SJSA1 (cell line): ENCODE measurements around the gene ACSL6. TPM values are rescaled to one million over a fixed set of nuclear protein-coding genes. Genes with fewer than 3 reads are reported as not detected.
A peak's percentile ranks its signal among the peaks of the same experiment; 100 is the strongest.

Source experiments
- DNase-seq, 2 experiments: peaks; one replicate each; pipeline ENCODE4 v3.0.0-alpha.2; 2015 to 2020; ENCODE audit warnings: low spot score in 2 of 2, low read depth in 1 of 2
- H3K27ac ChIP-seq: fragments of 250-450 bp; sonication (Bioruptor Pico); 2 replicates; pipeline ENCODE4 v1.5.1; 2020; ENCODE audit warnings: mild to moderate bottlenecking, moderate library complexity
- H3K27me3 ChIP-seq: fragments of 250-450 bp; sonication (Bioruptor Pico); replicated peaks from 2 replicates; pipeline ENCODE4 v1.5.1; 2020; ENCODE audit warnings: mild to moderate bottlenecking, moderate library complexity
- H3K36me3 ChIP-seq: fragments of 250-450 bp; sonication (Bioruptor Pico); 2 replicates; pipeline ENCODE4 v1.5.1; 2020; ENCODE audit warnings: mild to moderate bottlenecking
- H3K4me1 ChIP-seq: fragments of 250-450 bp; sonication (Bioruptor Pico); replicated peaks from 2 replicates; pipeline ENCODE4 v1.6.1; 2021; ENCODE audit warnings: mild to moderate bottlenecking
- H3K4me3 ChIP-seq: fragments of 250-450 bp; sonication (Bioruptor Pico); 2 replicates; pipeline ENCODE4 v1.5.1; 2020; ENCODE audit warnings: mild to moderate bottlenecking
- H3K9me3 ChIP-seq: fragments of 250-450 bp; sonication (Bioruptor Pico); replicated peaks from 2 replicates; pipeline ENCODE4 v1.5.1; 2020; ENCODE audit warnings: mild to moderate bottlenecking
- total RNA-seq: library from RNA; depleted of rRNA; stranded (reverse); fragments of >200 nt; shearing (Covaris generic); gene quantifications from 2 replicates; pipeline ENCODE4 v1.2.3, GENCODE V29; 2014; rRNA removed

ACSL6 gene, protein sequence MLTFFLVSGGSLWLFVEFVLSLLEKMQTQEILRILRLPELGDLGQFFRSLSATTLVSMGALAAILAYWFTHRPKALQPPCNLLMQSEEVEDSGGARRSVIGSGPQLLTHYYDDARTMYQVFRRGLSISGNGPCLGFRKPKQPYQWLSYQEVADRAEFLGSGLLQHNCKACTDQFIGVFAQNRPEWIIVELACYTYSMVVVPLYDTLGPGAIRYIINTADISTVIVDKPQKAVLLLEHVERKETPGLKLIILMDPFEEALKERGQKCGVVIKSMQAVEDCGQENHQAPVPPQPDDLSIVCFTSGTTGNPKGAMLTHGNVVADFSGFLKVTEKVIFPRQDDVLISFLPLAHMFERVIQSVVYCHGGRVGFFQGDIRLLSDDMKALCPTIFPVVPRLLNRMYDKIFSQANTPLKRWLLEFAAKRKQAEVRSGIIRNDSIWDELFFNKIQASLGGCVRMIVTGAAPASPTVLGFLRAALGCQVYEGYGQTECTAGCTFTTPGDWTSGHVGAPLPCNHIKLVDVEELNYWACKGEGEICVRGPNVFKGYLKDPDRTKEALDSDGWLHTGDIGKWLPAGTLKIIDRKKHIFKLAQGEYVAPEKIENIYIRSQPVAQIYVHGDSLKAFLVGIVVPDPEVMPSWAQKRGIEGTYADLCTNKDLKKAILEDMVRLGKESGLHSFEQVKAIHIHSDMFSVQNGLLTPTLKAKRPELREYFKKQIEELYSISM
- total RNA-seq: 0.03 TPM in 1 of 2 replicates, not detected in the other

DNA sequence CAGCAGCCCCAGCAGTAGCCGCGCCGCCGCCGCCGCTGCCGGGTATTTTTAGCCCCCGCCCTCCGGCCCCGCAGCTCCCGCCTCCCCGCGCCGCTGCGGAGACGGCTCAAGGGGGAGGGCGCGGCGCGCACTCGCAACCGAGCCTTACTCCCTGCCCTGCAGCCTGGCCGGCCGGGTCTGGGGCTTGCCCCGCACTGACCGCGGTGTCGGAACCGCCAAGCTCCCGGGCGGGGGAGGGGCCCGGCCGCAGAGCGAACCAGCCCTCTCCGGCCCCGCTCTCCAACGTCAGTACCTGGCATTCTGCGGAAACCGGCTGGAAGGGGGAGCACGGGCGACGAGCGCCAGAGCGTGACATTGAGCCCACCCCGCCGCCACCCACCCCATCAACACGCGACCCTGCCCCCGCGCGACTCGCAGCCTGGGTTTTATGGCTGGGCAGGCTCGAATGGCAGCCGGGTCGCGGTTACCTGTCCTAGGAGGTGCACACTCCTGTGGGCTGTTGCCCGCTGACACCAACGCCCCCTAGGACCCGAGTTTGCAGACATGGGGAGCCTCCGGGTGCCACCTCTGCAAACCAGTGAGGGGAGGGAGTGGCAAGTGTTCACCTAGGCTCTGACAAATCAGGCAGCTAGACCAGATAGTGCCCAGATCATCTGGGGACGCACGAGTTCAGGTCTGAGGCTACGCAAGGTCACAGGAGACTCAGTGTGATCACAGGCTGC lies at the start of gene ACSL6:
Gene ACSL6, minus strand, starts transcription at position 37 of the 722 bp plus-strand sequence. CDS start 105 bp downstream, outside the sequence.
- peak within 1 kb of the TSS; percentile 16 for H3K4me3 ChIP-seq
- H3K36me3 ChIP-seq: no peaks in the 10 kb centered on the region
- no peaks in the 10 kb centered on the region for H3K9me3 ChIP-seq
- H3K27ac ChIP-seq: no peak within 1 kb of the TSS
- DNase-seq: peak in 1 of 2 experiments; percentile 43
- H3K4me1 ChIP-seq: peaks cover 9% of the 10 kb centered on the region; the same call in 1 of the 2 replicates
- peaks cover 60% of the 10 kb centered on the region for H3K27me3 ChIP-seq

DNA sequence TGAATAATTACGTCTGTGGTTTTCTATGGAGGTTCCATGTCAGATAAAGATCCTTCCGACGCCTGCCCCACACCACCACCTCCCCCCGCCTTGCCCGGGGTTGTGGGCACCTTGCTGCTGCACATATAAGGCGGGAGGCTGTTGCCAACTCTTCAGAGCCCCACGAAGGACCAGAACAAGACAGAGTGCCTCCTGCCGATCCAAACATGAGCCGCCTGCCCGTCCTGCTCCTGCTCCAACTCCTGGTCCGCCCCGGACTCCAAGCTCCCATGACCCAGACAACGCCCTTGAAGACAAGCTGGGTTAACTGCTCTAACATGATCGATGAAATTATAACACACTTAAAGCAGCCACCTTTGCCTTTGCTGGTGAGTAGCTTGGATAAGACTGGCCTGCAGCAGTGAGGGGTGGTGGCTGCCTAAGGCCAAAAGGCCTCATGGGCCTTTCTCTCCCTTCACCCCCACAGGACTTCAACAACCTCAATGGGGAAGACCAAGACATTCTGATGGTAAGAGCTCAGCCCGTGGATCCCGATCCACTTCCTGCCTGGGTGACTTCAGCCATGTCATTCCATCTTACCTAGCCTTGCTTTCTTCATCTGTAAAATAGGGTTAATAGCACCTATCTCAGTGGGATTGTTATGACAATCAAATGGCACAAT lies 49.2 kb upstream of the ACSL6 start, which contains the start of gene IL3:
Gene IL3, plus strand, starts transcription at position 155 of the 661 bp plus-strand sequence. Its CDS starts 52 bp downstream, at position 207.
- H3K27me3 ChIP-seq: no peaks in the 10 kb centered on the region
- no peaks in the 10 kb centered on the region for H3K9me3 ChIP-seq
- no peak within 1 kb of the TSS for H3K27ac ChIP-seq
- no peaks in the 10 kb centered on the region for H3K36me3 ChIP-seq
- no peak within 1 kb of the TSS for H3K4me3 ChIP-seq
- H3K4me1 ChIP-seq: no peaks in the 10 kb centered on the region
- peak in 1 of 2 experiments; percentile 42 for DNase-seq

DNA sequence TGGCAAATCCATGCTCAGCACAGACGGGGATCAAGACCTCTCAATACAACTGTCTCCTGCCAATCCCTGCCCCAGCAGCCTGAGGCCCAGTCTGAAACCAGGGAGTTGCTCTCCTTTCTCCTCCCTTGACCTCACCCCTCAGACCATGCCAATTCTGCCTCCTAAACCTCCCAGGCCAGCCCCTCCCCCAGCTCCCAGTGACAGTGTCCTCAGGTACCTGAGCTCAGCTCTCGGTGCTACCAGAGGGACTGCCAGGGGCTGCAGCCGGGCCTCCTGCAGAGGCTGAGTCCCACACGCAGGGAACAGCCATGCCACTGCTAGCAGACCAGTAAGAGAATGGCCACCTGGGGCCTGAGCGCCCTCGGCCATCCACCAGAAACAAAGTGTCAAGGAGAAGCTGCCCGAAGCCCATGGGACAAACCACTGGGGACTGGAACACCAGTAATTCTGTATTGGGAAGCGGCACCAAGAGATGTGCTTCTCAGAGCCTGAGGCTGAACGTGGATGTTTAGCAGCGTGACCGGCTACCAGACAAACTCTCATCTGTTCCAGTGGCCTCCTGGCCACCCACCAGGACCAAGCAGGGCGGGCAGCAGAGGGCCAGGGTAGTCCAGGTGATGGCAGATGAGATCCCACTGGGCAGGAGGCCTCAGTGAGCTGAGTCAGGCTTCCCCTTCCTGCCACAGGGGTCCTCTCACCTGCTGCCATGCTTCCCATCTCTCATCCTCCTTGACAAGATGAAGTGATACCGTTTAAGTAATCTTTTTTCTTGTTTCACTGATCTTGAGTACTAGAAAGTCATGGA lies 48.4 kb upstream of the ACSL6 start:
- peak in 1 of 2 experiments; percentile 41 for DNase-seq
- Histone ChIP-seq H3K4me1 (no peaks in the 10 kb centered on the region), H3K4me3 (no peak overlapping the region), H3K27me3 (no peaks in the 10 kb centered on the region; the same call in 1 of the 2 replicates), H3K9me3 (no peaks in the 10 kb centered on the region), H3K36me3 (no peaks in the 10 kb centered on the region), H3K27ac (no peak overlapping the region)

DNA sequence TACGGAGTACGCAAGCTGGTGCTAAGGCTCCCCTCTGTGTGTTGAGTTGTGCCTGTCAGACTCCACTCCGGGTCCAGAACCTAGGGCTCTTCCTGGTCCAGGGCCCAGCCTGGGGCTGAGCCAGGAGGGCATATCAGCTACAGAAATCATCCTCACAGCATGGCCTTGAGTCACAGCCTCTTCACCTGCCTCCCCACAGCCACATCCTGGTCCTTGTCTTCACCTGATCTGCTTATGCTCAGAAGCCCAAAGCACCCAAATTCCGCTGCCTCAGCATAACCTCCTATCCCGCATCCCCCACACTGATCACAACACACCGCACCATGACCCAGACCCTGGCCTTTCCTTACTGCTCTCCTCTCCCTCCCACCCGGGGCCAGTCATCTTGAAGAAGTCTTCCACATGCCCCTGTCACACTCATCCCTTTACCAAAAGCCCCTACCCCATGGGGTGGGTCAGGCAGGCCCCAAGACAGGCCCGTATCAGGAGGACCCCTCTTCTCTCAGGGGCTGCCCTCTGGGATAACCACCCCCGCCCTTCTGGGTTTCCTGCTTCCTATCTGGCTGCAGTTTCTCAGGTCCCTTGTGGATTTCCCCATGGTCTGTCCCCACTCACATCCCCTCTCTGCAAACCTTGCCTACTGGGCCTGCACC lies 47.7 kb upstream of the ACSL6 start:
- H3K4me1 ChIP-seq: no peaks in the 10 kb centered on the region
- DNase-seq: peak in 1 of 2 experiments; percentile 46
- H3K4me3 ChIP-seq: no peak overlapping the region
- H3K9me3 ChIP-seq: no peaks in the 10 kb centered on the region
- no peaks in the 10 kb centered on the region; the same call in 1 of the 2 replicates for H3K27me3 ChIP-seq
- H3K36me3 ChIP-seq: no peaks in the 10 kb centered on the region
- no peak overlapping the region for H3K27ac ChIP-seq

DNA sequence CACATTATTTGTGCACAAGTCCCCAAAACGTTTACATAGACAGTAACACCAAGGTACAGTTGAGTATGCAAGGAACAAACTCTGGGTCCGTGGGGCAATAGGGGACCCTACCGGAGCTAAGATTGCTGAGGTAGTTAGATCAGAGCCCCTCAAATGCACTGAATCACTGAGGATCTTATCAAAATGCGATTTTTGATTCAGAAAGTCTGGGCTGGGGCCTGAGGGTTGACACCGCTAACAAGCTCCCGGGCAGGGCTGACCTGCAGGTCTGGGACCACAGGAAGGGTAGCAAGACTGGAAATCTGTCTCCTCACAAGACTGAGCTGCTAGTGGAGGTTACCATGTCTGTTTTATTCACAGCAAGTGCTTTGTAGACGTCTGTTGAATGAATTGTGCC lies 47.2 kb upstream of the ACSL6 start:
- peak in 1 of 2 experiments; percentile 33 for DNase-seq
- Histone ChIP-seq H3K27me3 (no peaks in the 10 kb centered on the region; the same call in 1 of the 2 replicates), H3K4me3 (no peak overlapping the region), H3K9me3 (no peaks in the 10 kb centered on the region), H3K4me1 (no peaks in the 10 kb centered on the region), H3K36me3 (no peaks in the 10 kb centered on the region), H3K27ac (no peak overlapping the region)

DNA sequence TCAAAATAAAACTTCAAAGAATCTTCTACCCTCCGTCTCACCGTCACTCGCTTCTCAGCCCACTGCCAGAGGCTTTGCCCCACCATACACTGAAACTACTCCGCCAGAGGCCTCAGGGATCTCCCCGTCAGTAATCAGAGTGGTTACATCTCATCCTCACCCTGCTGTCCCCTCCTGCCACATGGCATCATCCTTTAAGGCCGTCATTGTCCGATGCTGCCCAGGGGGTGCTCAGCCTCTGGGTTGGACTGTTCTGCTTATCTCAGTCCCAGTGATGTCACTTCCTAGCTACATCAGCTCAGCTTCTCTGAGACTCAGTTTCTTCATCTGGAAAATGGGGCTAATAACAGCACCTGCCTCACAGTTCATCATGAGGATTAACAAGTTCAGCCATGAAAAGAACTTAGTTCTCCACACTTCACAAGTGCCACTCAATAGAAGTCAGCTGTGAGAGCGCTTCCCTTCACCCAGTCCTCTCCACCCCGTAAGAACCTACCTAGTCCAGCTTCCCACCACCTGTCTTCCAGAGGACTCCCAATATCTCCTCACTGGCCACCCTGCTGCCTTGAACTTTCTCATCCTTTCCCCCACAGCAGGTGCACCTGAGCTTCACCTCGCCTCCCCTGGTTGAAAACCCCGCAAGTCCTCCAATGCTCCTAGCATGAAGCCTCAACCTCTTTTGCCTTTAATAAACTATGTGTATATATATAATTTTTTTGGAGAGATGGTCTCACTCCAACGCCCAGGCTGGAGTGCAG lies 46.2 kb upstream of the ACSL6 start:
- no peaks in the 10 kb centered on the region for H3K36me3 ChIP-seq
- no peaks in the 10 kb centered on the region for H3K4me1 ChIP-seq
- H3K27me3 ChIP-seq: no peaks in the 10 kb centered on the region; the same call in 1 of the 2 replicates
- no peak overlapping the region for H3K4me3 ChIP-seq
- H3K9me3 ChIP-seq: no peaks in the 10 kb centered on the region
- DNase-seq: peak in 1 of 2 experiments; percentile 33
- H3K27ac ChIP-seq: no peak overlapping the region

DNA sequence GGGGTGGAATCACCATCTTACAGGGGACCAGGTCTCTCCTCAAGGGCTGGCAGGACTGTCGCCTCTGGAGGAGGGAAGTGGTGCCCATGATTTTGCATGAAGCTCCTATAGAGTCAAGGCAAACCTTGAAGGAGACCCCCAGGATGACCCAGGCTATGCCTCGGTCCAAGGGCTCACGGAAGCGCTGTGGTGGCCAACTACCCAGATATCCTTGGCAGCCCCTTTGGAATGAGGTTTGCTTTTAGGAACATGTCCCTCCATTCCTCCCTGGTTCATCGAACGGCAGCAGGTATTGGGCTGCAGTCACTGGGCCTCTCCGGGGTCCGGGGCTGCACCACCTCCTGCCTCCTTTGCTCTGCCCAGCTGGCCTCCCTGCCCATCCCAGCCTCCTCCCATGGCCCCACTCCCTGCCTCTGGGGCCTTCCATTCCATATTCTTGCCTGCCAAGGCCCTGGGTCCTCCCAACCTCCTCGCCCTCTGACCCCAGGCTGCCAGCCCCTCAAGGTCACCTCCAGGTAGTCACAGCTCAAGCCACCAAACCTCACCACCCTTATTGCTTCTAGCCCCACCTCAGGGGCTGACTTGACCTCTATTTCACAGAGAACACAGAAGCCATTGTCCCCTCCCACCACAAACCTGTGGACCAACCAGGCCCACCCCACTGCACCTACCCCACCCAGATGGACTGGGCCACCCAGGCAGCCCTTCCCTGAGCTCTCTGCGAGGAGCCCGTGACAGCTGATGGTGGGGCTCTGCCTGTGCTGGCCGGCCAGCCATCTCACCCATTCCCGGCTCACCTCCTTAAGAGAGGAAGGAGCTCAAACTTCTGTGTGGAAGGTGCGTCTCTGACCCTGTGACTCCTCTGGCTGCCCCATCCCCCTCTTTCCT lies 45.4 kb upstream of the ACSL6 start:
- H3K27me3 ChIP-seq: no peaks in the 10 kb centered on the region; the same call in 1 of the 2 replicates
- no peaks in the 10 kb centered on the region for H3K36me3 ChIP-seq
- DNase-seq: peak in 1 of 2 experiments; percentile 44
- no peak overlapping the region for H3K27ac ChIP-seq
- no peaks in the 10 kb centered on the region for H3K9me3 ChIP-seq
- H3K4me1 ChIP-seq: no peaks in the 10 kb centered on the region
- H3K4me3 ChIP-seq: no peak overlapping the region

DNA sequence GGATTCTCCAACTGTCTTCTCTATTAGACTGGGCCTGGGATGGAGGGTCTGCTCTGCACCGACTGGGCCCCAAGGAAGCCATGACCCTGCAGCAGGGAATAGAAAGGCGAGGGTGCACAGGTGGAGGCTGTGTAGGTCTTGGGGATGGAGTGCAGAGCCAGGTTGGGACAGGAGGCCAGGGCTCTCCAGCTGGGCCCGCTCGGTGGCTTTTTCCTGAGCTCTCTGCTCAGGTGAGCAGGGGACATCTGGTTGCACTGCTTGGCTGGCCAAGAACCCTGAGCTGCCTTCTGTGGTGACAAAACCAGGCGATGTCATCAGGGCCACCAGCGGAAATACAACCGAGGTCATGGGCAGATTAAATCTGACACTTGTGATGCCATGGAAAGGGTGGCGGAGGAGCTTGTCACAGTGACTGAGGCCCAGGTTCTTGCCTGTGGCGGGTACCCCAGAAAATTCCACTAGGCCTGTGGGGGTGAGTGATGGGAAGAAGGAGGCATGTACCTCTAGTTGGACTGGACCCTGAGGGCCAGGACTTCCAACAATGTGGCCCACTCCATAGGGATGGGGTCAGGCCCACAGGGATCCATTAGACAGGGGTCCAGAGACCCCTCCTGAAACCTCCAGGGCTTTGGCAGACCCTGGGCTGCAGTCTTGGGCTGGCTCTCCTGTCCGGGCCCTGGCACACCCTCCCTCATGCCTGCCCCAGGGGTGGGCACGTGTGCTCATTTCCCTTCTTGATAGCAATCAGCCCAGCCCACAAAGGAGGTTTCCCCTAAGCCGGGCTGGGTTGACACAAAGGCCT lies 44.6 kb upstream of the ACSL6 start:
- H3K4me3 ChIP-seq: no peak overlapping the region
- peak in 1 of 2 experiments; percentile 41 for DNase-seq
- no peaks in the 10 kb centered on the region; the same call in 1 of the 2 replicates for H3K27me3 ChIP-seq
- no peaks in the 10 kb centered on the region for H3K36me3 ChIP-seq
- no peaks in the 10 kb centered on the region for H3K4me1 ChIP-seq
- H3K9me3 ChIP-seq: no peaks in the 10 kb centered on the region
- no peak overlapping the region for H3K27ac ChIP-seq

DNA sequence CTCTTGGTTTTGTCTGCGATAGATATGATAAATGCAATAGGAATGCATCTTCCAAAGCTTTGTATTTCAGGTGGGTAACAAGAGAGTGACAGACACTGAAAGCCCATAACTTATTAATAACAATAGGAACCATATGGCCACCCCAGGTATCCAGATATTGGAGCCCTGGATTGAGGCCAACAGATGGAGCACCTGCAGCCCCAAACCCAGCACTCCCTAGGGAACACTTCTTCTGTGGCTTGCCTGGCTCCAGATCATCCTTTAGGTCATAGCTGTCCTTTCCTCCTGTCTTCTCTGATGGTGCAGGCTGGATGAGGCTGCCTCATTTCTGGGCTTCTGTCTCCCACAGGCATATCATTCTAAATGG lies 44.0 kb upstream of the ACSL6 start:
- H3K27me3 ChIP-seq: no peaks in the 10 kb centered on the region; the same call in 1 of the 2 replicates

DNA sequence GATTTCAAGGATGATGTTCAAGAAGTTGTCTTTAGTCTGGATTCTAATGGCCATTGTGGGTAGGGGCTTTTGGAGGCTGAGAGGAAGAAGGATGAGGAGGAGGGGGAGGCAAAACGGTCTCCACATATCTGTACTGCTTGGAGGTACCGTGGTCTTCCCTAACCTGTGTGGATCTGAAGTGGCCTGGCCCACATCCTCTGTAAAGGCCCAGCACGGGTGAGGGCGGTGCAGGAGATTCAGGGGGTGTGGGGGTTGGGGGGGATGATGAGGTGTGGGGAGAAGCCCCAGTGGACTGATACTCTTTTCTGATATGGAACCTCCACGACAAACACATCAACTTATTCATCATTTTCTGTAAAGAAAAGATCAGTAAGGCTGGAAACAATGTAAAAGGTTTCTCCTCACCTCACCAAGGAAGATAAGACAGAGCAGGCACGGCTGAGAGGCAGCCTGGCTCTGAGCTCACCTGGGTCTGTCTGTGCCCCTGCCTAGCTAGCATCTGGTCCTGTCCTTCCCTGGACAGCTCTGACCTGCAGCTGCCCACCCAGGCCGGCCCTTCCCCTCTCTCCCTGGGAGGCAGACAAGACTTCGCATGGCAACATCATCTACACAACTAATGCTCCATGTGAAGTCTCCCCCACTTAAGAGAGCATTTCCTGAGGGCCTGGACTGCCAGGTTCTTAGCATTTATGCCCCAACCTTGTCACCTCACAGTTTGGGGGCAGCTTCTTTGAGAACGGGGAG lies 43.4 kb upstream of the ACSL6 start:
- H3K4me1 ChIP-seq: no peaks in the 10 kb centered on the region
- H3K27me3 ChIP-seq: no peaks in the 10 kb centered on the region; the same call in 1 of the 2 replicates
- no peaks in the 10 kb centered on the region for H3K9me3 ChIP-seq
- H3K4me3 ChIP-seq: no peak overlapping the region
- H3K27ac ChIP-seq: no peak overlapping the region
- H3K36me3 ChIP-seq: no peaks in the 10 kb centered on the region
- no peak for DNase-seq

More for the DNA sequence above, 44.0 kb upstream of the ACSL6 start:
- DNase-seq: no peak
- no peak overlapping the region for H3K4me3 ChIP-seq
- no peaks in the 10 kb centered on the region for H3K4me1 ChIP-seq
- H3K36me3 ChIP-seq: no peaks in the 10 kb centered on the region
- no peaks in the 10 kb centered on the region for H3K9me3 ChIP-seq
- no peak overlapping the region for H3K27ac ChIP-seq
